Measurements from ENCODE around the gene ABHD2.

Gene ABHD2

DNA sequence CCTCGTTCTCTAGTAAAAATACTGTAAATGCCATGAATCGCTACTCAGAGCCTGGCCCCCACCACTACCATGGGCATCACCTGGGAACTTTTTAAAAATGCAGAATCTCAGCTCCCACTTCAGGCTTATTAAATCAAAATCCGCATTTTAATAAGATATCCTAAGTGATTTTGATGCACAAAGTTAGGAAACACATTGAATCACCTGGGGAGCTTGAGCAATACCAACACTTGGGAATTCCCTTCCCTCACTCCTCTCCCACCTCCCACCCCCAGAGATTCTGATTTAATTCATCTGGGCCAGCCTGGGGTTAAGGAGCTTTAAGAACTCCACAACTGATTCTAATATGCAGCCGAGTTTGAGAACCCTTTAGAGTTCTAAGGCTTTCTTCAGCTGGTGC lies 106.4 kb downstream of the ABHD2 start:
- DNase-seq (ENCODE audit: low read depth in 3 of 3): no peak

DNA sequence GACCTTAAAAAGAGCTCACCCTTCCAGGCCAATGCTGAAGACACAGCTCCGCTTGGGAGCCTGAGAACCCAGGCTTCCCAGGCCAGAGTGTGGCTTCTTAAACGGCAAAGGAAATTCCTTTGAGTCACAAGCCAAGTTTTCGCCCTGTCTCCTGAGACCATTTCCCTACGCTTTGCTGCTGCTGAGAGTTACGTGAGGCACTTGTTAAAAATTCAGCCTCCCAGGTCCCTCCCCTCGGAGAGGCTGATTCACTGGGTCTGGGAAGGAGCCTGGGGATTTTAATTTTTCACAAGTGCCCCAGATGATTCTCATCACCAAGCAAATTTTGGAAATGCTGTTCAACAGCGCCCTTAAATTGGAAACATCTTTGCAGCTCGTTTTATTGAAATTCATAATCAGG lies 107.6 kb downstream of the ABHD2 start:
- DNase-seq (ENCODE audit: low read depth in 3 of 3): no peak

DNA sequence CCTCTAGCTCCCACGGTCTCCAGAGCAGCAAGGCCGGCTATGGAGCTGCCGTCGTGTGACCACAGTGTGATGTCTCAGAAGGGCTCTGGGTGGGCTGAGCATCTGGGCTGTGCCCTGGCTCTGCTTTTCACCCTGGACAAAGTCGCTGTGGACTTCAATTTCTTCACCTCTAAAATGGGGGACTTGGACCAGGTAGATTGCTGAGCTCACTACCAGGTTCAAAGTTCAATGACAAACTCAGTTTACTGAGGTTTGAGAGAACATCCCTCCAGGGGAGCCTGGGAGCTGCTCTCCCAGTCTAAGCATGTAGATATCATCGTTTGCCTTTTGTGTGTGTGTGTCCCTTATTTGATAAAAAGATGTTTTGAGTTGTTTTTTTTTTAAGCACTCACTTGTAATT lies 108.0 kb downstream of the ABHD2 start:
- DNase-seq (ENCODE audit: low read depth in 3 of 3): no peak

DNA sequence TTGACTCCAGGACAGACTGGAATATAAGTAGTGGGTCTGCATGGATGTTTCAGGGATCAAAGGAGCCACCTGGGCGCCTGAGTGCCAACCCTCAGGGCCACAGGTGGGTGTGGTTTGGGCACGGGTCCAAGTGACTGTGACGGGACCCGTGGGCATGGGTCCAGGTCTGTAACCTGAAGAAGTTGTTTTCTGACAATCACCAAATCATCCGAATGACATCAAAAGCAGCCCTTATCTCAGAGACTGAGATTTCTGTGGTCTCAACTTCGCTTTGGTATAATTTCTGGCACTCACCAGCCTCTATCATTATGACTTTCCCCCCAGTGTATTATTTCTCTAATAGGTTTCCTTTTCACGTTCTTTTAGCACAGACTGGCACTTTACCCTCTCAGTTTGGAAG lies 108.7 kb downstream of the ABHD2 start:
- DNase-seq (ENCODE audit: low read depth in 3 of 3): peak; percentile 32 to 44 (median 32)

DNA sequence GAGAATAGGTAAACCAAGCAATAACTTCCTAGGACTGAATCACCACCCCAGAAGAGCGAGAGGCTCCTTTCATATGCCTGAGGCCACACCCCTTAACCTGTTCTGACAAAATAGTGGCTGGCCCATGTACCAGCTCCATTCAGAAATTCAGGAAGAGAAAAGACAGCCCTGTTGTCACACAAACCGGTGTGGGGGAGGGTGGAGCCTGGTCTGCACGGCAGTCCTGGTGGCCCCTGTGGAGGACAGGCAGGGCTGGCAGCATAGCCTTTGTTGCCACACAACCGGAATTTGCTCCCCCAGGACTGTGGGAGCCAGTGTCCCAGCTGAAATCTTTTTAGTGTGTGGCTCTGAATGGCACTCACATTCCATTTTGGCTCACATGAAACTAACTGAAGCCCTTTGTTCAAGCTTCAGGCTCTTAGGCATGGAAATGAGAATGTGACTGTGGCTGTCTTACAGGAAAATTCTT lies 109.3 kb downstream of the ABHD2 start:
- no peak for DNase-seq (ENCODE audit: low read depth in 3 of 3)

DNA sequence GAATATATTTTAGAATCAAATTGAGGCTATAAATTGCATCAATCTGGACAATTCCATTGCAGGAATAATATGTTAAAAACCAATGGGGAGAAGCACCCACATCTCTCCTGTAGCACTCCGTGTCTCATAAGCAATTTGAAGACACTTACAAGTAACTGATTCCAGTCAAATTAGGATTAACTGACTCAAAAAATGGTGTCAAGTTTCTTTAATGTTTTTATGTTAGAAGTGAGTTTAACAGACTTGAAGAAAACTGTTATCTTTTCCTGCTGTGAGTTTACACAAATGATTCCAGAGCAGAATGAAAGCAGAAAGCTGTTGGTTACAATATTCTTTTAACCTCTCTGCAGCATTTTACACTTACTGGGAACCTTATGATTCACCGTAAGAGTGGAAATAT lies 109.9 kb downstream of the ABHD2 start:
- no peak for DNase-seq (ENCODE audit: low read depth in 3 of 3)

DNA sequence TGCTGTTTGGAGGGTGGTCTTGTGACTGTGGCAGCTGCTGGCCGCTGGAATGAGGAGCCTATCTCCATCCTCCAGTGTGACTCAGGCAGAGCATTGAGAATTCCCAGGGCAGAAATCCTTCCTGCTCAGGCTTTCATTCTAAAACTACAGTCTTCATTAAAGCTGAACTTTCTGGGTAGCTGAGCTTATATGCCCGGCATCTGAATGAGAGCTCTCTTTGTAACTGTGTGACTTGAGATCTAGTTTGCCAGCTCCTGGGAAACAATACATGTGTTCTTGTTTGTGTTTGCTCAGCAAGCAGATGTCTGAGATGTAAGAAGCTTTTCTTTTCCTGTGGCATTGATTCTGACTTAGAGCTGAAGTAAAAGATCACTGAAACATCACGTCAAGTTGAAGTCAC lies 110.7 kb downstream of the ABHD2 start:
- DNase-seq (ENCODE audit: low read depth in 3 of 3): no peak

DNA sequence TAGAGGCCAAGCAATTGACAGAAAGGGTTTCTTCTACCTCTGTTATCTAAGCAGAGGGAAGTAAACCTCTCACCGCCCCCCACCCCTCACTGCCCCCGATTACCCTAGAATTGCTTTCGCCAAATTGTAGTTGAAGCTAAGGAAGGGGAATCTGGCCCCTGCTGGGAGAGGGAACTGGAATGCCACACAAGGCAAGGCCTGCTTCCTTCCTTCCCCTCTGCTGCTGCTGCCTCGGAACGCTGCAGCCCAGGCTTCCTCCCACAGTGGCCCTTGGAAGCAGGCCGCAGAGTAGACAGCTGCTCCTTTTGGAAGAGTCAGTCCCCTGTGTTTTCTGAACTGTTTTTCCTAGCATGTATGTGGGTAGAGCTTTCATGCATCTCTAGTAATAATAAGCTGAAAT lies 111.5 kb downstream of the ABHD2 start:
- DNase-seq (ENCODE audit: low read depth in 3 of 3): no peak

DNA sequence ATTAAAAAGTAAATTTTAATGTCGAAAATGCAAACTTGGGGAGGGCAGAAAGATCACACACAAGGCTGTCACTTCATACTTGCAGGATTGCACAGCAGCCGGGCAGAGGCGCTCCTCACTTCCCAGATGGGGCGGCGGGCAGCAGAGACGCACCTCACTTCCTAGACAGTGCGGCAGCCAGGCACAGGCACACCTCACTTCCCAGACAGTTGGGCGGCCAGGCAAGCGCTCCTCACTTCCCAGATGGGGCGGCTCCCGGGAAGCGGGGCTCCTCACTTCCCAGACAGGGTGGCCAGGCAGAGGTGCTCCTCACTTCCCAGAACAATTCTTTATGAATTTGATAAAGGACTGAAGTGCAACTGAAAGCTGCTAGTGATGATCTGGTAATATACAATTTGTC lies 111.9 kb downstream of the ABHD2 start:
- no peak for DNase-seq (ENCODE audit: low read depth in 3 of 3)

DNA sequence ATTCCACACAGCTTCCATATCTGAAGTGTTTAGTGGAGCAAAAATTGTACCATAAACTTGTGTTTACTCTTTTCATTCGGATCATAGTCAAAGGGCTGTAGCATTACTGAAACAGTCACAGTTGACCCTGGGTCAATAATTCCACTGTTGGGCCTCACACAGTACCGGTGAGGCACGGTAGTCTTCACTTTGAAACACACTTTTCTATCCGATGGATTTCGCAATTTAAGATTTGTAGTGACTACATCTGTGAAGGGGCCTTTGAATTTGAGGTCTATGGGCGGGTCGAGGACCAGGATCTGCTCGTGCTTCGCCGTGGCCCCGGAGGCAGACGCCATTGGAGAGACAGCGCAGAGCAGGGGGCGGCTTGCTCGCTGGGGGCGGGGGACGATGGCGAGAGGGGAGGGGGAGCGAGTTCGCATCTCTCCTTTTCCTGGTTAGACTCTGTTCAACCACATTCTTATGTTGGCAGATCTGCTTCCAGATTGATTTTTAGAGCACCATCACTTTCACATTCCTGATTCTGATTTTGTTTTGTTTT lies 113.3 kb downstream of the ABHD2 start:
- no peak for DNase-seq (ENCODE audit: low read depth in 3 of 3)

DNA sequence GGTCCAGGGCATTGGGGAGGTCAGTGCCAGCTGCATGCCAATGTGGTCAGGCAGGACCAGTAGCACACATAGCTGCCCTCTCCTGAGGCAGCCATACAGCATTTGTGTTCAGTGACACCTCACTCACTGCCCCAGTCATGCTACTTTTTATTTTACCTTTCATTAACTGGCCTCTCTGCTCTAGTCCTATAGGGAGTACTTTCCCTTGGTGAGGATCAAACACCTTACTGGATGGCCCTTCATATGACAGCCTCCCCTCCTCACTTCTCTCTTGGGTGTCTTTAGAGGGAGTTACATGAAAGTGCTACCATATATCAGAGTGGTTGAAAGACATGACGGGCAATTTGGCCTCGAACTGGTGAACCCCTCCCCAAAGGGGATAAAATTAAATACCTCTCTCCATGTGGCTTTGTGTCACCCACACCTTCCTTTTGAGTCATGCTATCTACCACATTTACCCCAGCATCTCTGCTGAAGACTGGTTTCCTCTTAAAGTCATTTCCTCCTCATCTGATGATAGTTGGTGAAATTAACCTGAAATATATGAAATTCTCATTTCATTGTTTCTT lies 115.5 kb downstream of the ABHD2 start:
- peak in 1 of 3 donors; percentile 23 for DNase-seq (ENCODE audit: low read depth in 3 of 3)

DNA sequence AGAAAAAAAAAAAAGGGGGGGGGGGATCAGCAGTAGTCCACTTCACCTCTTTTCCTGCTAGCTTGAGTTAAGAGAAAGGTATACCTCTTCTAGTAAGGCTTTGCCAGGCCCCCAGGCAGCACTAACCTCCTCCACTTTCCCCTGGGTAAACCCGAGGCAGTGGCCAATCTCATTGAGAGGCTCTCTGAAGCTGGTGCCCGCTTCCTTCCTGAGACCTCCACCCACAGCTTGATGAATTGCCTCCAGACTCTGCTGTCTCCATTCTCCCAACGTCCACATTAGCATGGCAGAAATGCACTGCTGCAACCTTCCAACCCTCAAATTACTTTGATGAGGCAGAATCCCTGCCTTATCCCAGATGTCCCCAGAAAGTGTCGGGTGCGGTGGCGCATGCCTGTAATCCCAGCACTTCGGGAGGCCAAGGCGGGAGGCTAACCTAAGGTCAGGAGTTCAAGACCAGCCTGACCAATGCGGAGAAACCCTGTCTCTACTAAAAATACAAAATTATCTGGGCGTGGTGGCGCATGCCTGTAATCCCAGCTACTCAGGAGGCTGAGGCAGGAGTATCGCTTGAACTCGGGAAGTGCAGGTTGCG lies 117.8 kb downstream of the ABHD2 start:
- DNase-seq (ENCODE audit: low read depth in 3 of 3): no peak

DNA sequence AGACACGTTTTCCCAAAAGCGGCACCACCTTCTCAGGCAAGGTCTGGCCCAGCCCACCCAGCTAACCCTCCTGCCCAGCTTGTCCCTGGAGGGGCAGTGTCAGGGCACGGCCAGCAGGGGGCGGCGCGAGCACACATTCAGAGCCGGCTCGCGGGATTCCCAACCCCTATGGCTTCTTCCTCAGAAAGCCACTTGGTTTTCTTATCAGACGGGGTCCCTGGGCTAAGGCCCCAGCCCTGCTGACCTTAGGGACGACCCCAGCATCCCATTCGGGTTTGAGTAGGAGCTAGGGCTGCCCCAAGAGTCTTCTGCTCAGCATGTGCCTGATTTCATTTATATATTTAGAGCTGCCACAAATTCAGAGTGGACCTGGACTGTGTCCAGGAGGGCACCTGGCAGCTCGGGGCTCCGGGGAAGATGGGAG lies 118.7 kb downstream of the ABHD2 start:
- peak; percentile 50 to 66 (median 60) for DNase-seq (ENCODE audit: low read depth in 3 of 3)

DNA sequence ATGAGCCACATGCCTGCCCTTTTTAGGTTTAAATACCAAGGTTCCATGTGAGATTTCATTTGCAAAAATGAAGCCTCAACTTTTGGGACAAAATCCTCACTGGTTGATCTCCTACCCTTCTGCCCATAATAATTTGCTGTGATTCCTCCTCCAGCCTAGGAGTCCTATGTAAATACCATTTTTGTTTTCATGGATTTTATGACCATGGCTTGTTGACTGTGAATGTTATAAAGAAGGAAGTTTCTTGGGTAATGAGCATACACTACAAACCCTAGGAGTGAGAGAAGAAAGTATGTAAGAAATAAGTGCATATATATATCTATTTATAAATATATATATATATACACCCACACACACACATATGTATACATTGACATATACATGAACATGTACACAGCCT lies 120.0 kb downstream of the ABHD2 start:
- no peak for DNase-seq (ENCODE audit: low read depth in 3 of 3)

DNA sequence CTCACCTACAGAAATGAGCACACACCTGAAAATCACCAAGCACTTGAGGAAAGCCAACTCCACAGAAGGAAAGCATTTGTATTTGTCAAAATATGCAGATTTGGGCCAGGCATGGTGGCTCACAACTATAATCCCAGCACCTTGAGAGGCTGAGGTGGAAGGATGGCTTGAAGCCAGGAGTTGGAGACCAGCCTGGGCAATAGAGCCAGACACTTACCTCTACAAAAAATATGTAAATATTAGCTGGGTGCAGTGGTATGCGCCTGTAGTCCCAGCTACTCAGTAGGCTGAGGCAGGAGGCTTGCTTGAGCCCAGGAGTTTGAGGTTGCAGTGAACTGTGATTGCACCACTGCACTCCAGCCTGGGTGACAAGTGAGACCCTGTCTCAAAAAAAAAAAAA lies 120.8 kb downstream of the ABHD2 start:
- DNase-seq (ENCODE audit: low read depth in 3 of 3): no peak

DNA sequence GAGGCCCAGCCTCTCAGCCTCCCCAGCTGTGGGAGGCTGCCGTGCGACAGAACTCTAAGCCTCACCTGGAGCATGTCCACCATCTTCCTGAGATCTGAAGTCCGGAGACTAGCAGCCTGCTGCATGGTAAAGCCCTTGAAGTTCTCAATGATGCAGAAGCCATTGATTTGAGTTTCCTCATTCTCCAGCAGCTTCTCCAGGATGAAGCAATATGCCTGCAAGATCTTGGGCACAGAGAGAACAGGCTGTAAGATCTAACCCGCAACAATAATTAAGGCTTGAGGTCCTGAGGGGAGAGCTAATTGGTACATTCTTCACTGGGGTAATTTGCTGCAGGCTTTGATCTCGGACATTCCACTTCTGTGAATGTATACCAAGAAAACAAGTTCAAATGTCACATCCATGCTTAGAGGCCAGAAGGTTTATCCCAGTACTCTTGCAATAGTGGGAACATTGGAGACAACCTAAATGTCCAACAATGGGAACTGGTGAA lies 123.5 kb downstream of the ABHD2 start:
- DNase-seq (ENCODE audit: low read depth in 3 of 3): no peak

DNA sequence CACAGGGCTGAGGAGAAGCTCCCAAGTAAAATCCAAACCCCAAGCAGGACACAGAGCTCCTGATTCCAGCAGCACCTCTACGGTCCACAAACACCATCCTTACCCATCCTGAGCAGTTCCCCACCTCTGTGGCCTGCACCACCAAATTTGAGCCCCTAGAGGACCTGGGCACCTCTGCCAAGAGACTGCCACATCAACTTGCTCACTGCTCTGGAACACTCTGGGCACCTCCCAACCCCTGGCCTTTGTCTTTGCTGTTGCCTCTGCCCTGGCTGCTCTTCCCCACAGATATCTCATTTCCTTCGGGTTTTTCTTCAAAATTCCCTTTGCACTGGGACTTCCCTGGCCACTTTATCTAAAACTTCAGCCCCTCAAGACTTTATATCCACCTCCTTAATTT lies 127.4 kb downstream of the ABHD2 start:
- DNase-seq (ENCODE audit: low read depth in 3 of 3): no peak

DNA sequence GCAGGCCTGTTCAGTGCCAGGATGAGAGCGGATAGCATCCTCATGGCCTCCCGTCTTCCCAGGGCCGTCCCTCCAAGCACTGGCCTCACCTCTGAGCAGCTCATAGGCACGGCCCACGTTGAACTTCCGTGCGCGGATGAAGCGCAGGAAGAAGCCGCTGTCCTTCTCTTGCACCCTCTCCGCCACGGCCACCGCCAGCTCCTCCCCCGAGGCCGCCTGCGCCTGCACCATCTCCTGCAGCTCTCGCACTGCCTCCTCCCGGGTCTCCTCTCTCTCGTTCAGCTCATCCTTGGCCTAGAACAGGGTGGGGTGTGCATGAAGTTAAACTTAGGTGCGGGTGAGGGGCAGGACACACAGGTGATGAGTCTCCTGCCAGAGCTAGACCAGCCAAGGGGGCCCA lies 128.8 kb downstream of the ABHD2 start:
- no peak for DNase-seq (ENCODE audit: low read depth in 3 of 3)

DNA sequence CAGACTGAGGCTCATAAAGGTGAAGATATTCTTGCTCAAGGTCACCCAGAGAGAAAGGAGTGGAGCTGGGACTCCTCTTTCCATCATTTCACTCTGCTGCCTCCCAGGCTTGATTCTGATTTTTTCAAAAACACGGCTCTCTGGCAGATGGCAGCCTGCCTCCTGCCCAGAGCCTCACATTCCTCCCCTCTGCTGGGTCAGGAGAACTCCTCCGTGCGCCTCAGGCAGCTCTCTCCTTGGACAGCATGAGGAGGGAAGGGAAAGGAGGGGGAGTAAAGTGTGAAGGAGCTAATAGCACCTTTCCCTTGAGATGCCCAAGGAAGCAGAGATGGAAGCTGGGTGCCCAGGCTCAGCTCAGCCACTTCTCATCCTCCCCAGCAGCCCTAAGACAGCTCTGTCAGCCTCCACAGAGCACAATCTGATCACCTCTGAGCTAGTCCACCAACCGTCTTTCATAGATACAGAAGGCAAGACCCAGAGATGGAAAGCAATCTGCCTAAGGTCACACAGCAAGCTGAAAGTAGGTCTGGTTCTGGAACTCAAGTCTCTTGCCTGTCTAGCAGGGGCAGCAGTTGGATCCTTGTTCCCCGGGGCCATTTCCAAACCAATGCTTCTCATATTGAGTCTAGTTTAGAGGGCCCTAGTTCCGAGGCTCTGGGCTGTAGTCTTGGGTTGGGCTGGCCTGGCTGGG lies 129.6 kb downstream of the ABHD2 start:
- no peak for DNase-seq (ENCODE audit: low read depth in 3 of 3)

DNA sequence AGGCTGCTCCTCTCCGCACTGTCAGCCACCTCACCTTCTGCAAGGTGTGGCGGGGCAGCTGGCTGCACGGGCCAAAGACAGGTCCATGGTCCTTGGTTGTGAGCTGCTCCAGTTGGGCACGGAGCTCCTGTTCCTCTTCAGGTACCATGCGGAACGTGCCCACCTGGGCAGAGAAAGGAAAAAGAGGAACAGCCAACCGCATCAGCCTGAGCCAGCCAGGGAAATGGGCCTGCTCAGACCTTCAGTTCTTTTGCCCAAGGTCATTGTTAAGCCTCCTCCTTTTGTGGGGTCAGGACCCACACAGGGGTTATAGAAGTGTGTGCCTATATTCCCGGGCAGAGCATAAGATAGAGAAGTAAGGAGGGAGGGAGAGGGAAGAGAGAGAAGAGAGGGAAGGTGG lies 130.3 kb downstream of the ABHD2 start:
- DNase-seq (ENCODE audit: low read depth in 3 of 3): no peak

DNA sequence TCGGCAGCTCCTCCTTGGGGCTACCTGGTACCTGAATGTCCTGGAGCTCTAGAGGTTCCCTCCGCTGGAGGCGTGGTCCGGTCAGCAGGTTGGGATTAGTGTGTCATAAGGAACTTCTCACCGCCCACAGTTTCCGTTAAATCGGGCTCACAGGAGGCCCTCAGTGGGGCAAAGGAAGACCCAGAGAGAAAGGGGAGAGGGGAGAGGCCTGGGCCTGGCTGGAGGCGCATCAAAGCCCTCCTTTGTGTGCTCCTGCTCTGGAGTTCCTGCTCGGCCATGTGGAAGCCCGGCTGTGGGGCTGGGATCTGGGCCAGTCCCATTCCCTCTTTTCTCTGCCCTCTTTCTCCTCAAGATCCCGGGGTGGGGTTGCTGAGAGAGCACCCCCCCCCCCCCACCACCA lies 133.3 kb downstream of the ABHD2 start, which contains the start of gene RLBP1:
Gene RLBP1, minus strand, starts transcription at position 37 of the 400 bp plus-strand sequence. CDS start 2,604 bp downstream, outside the sequence.
- DNase-seq (ENCODE audit: low read depth in 3 of 3): no peak

DNA sequence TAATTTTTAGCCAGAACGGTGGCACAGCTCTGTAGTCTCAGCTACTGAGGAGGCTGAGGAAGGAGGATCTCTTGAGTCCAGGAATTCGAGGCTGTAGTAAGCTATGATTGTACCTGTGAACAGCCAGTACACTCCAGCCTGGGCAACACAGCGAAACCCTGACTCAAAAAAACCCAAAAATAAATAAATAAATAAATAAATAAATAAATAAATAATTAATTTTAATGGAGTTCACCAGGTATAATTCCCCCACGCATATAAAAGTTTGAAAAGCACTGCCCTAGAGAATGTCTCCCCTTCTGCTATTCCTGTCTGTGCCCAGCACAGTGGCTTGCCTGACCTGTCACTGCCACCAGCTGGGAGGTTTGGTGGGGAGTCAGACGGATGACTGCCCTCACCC lies 137.3 kb downstream of the ABHD2 start:
- DNase-seq (ENCODE audit: low read depth in 3 of 3): no peak
